Aorta (tissue), 5 donors: ENCODE results near the gene USP32. TPM values are rescaled to one million over a fixed set of nuclear protein-coding genes. Genes with fewer than 3 reads are reported as not detected.

Experiments used
- ATAC-seq: fragments of 200-7000 bp; cut with Tn5 transposase; one replicate; pipeline ENCODE4 v1.9.1; 2022; ENCODE audit warnings: moderate library complexity; ENCODE audit not compliant: low FRiP score
- DNase-seq, 2 donors: peaks; one replicate each; pipeline ENCODE4 v3.0.0-alpha.2; 2020
- H3K27ac ChIP-seq, 2 donors: one replicate each; pipeline ENCODE4 v1.5.1; 2013; ENCODE audit warnings: low read length in 2 of 2, mild to moderate bottlenecking in 2 of 2, moderate library complexity in 2 of 2, control low read depth in 1 of 2, inconsistent platforms in 1 of 2, low read depth in 1 of 2
- H3K27me3 ChIP-seq, 2 donors: one replicate each; pipeline ENCODE4 v1.6.1; 2013; ENCODE audit warnings: control low read depth in 1 of 2, low read length in 1 of 2, mild to moderate bottlenecking in 1 of 2, moderate library complexity in 1 of 2; ENCODE audit not compliant: insufficient read depth in 2 of 2, control insufficient read depth in 1 of 2
- H3K36me3 ChIP-seq, 2 donors: one replicate each; pipeline ENCODE4 v1.6.1; 2013; ENCODE audit warnings: control low read depth in 1 of 2, low read length in 1 of 2, mild to moderate bottlenecking in 1 of 2; ENCODE audit not compliant: insufficient read depth in 2 of 2, control insufficient read depth in 1 of 2
- H3K4me1 ChIP-seq, 2 donors: one replicate each; pipeline ENCODE4 v1.6.1; 2013; ENCODE audit warnings: low read length in 2 of 2, control low read depth in 1 of 2, mild to moderate bottlenecking in 1 of 2, moderate library complexity in 1 of 2; ENCODE audit not compliant: insufficient read depth in 2 of 2, control insufficient read depth in 1 of 2
- H3K4me3 ChIP-seq, 2 donors: one replicate each; pipeline ENCODE4 v1.5.1; 2013; ENCODE audit warnings: low read length in 2 of 2, control low read depth in 1 of 2, mild to moderate bottlenecking in 1 of 2
- H3K9me3 ChIP-seq: one replicate; pipeline ENCODE4 v1.6.1; 2013; ENCODE audit warnings: mild to moderate bottlenecking, low read length; ENCODE audit not compliant: control insufficient read depth
- WGBS, 2 donors: extraction: QIAGEN DNeasy Blood & Tissue Kit; methylation state at CpG; one replicate each; pipeline ENCODE4 v1.1.7; 2013; 5-methylcytosine and 5-hydroxymethylcytosine counted together
- intact Hi-C, 2 donors: fragments of 100-400 bp; cut with DNase I; formaldehyde crosslinking; loops; one replicate each; pipeline versions ENCODE4 v1.14.2 to v1.15.0; 2022
- polyA plus RNA-seq, 2 donors: library from polyadenylated mRNA; stranded (reverse); fragments of 200-250 nt; gene quantifications; one replicate each; pipeline ENCODE4 v1.2.3, GENCODE V29; 2013
- total RNA-seq, 2 donors: library from RNA; stranded (reverse); fragmentation: NEBNext Ultra II Directional; extraction: Animal tissue kit (Norgen Biotek cat#: 25700); gene quantifications; one replicate each; pipeline ENCODE4 v1.2.1, GENCODE V29; 2021
- donor health status: healthy with polysubstance abuse.
- donor health status: Bipolar disorder and iron deficiency.
- donor health status: DM: no; HTN: no; CAD: no.
- donor health status: DM: no; HTN: no; CAD: no.
- donor health status: DM: yes; HTN: yes; CAD: no.

The USP32 gene
- total and polyA plus RNA-seq, 4 donors = 9.1 to 57.7 (median 32.3) TPM

GRCh38 chr17:60269417-60269816 lies 122.5 kb downstream of the USP32 start:
- Histone ChIP-seq H3K27me3 (no peaks in the 10 kb centered on the region), H3K4me1 (no peaks in the 10 kb centered on the region), H3K4me3 (no peak overlapping the region), H3K36me3 (peaks cover 0 to 2% of the 10 kb centered on the region in 2 donors), H3K9me3 (no peaks in the 10 kb centered on the region), H3K27ac (no peak overlapping the region)
- DNase-seq = no peak
- intact Hi-C loops = no loop called here
- WGBS, 2 donors = 64 to 75% methylated on average over 1 of the region's 1 CpG
- no peak for ATAC-seq

- Histone ChIP-seq H3K27ac (no peak overlapping the region), H3K4me1 (no peaks in the 10 kb centered on the region), H3K36me3 (no peaks in the 10 kb centered on the region), H3K27me3 (no peaks in the 10 kb centered on the region), H3K4me3 (no peak overlapping the region), H3K9me3 (no peaks in the 10 kb centered on the region)
- intact Hi-C loops = no loop called here
- DNase-seq (no peak), ATAC-seq (no peak)
- WGBS, 2 donors = 99 to 100% methylated on average over 1 of the region's 1 CpG
Observed at GRCh38 chr17:60260540-60260939, 131.4 kb downstream of the USP32 start.

GRCh38 chr17:60258313-60258712 lies 133.6 kb downstream of the USP32 start:
- 87 to 89% methylated on average over 3 of the region's 3 CpGs for WGBS, 2 donors
- Histone ChIP-seq H3K36me3 (no peaks in the 10 kb centered on the region), H3K27me3 (no peaks in the 10 kb centered on the region), H3K4me1 (no peaks in the 10 kb centered on the region), H3K9me3 (no peaks in the 10 kb centered on the region), H3K27ac (no peak overlapping the region), H3K4me3 (no peak overlapping the region)
- DNase-seq (no peak), ATAC-seq (no peak)
- intact Hi-C loops = no loop called here

- DNase-seq (no peak), ATAC-seq (no peak)
- Histone ChIP-seq H3K4me1 (no peaks in the 10 kb centered on the region), H3K27me3 (no peaks in the 10 kb centered on the region), H3K4me3 (no peak overlapping the region), H3K36me3 (no peaks in the 10 kb centered on the region), H3K27ac (no peak overlapping the region), H3K9me3 (no peaks in the 10 kb centered on the region)
- intact Hi-C loops = no loop called here
Observed at GRCh38 chr17:60256174-60256573, 135.8 kb downstream of the USP32 start.

- Histone ChIP-seq H3K4me3 (no peak overlapping the region), H3K27ac (no peak overlapping the region), H3K4me1 (no peaks in the 10 kb centered on the region), H3K9me3 (no peaks in the 10 kb centered on the region), H3K27me3 (no peaks in the 10 kb centered on the region), H3K36me3 (peaks cover 0 to 2% of the 10 kb centered on the region in 2 donors)
- ATAC-seq (no peak), DNase-seq (no peak)
- 91 to 94% methylated on average over 2 of the region's 2 CpGs for WGBS, 2 donors
- intact Hi-C loops = no loop called here
Observed at GRCh38 chr17:60253048-60253447, 138.9 kb downstream of the USP32 start.

- ATAC-seq = no peak
- peaks cover 0 to 2% of the 10 kb centered on the region in 2 donors for H3K36me3 ChIP-seq
- 97% methylated on average over 1 of the region's 1 CpG for WGBS, 2 donors
- no peaks in the 10 kb centered on the region for H3K4me1 ChIP-seq
- H3K9me3 ChIP-seq = no peaks in the 10 kb centered on the region
- H3K27ac ChIP-seq = no peak overlapping the region
- no peak overlapping the region for H3K4me3 ChIP-seq
- no peak for DNase-seq
- intact Hi-C loops = no loop called here
- H3K27me3 ChIP-seq = no peaks in the 10 kb centered on the region
Observed at GRCh38 chr17:60252459-60252858, 139.5 kb downstream of the USP32 start.

- Histone ChIP-seq H3K27me3 (no peaks in the 10 kb centered on the region), H3K9me3 (no peaks in the 10 kb centered on the region), H3K36me3 (peaks cover 0 to 3% of the 10 kb centered on the region in 2 donors), H3K27ac (no peak overlapping the region), H3K4me1 (no peaks in the 10 kb centered on the region), H3K4me3 (no peak overlapping the region)
- intact Hi-C loops = no loop called here
- no peak for DNase-seq
- ATAC-seq = no peak
Observed at GRCh38 chr17:60249290-60249826, 142.6 kb downstream of the USP32 start.

- Histone ChIP-seq H3K9me3 (no peaks in the 10 kb centered on the region), H3K36me3 (peaks cover 0 to 3% of the 10 kb centered on the region in 2 donors), H3K27me3 (no peaks in the 10 kb centered on the region), H3K27ac (no peak overlapping the region), H3K4me3 (no peak overlapping the region), H3K4me1 (no peaks in the 10 kb centered on the region)
- intact Hi-C loops = no loop called here
- ATAC-seq = no peak
- no peak for DNase-seq
- 70 to 74% methylated on average over 5 of the region's 5 CpGs for WGBS, 2 donors
Observed at GRCh38 chr17:60248618-60249289, 143.2 kb downstream of the USP32 start.

- H3K4me3 ChIP-seq = no peak overlapping the region
- H3K27ac ChIP-seq = no peak overlapping the region
- no peaks in the 10 kb centered on the region for H3K27me3 ChIP-seq
- no peak for ATAC-seq
- no peaks in the 10 kb centered on the region for H3K4me1 ChIP-seq
- WGBS, 2 donors = 97 to 98% methylated on average over 7 of the region's 7 CpGs
- DNase-seq = no peak
- intact Hi-C loops = no loop called here
- peaks cover 0 to 3% of the 10 kb centered on the region in 2 donors for H3K36me3 ChIP-seq
- H3K9me3 ChIP-seq = no peaks in the 10 kb centered on the region
Observed at GRCh38 chr17:60247836-60248461, 144.0 kb downstream of the USP32 start.
